ENCODE measurements around the gene ZNF154. TPM values are rescaled to one million over a fixed set of nuclear protein-coding genes. Genes with fewer than 3 reads are reported as not detected.

Gene ZNF154
- total RNA-seq, 1 experiment from 2014 or later = 18.7 TPM

- Histone ChIP-seq H4K20me1 (ENCODE audit: control insufficient read depth, insufficient read depth, insufficient read length) (no peaks in the 10 kb centered on the region), H2BK15ac (ENCODE audit: low read depth, low read length) (no peak overlapping the region), H3K9ac (ENCODE audit: extremely low read depth, insufficient read length, low read length) (no peak overlapping the region), H3K23me2 (ENCODE audit: insufficient read length, low read depth, low read length, poor library complexity, severe bottlenecking) (peaks cover 8% of the 10 kb centered on the region), H3K4me1 (ENCODE audit: insufficient read depth, low read length) (peaks cover 3% of the 10 kb centered on the region; the same call in 1 of the 2 replicates), H2AFZ (ENCODE audit: low read length) (no peak overlapping the region), H3K4ac (ENCODE audit: low read depth, low read length) (no peak overlapping the region), H3K79me2 (ENCODE audit: insufficient read depth, low read length) (no peaks in the 10 kb centered on the region), H3K27me3 (ENCODE audit: insufficient read depth, low read length) (no peaks in the 10 kb centered on the region), H3K27ac (ENCODE audit: insufficient read length, low read depth, low read length) (no peak overlapping the region), H2BK5ac (ENCODE audit: insufficient read length, low read length) (no peak overlapping the region), H2AK5ac (ENCODE audit: insufficient read length, low read length) (no peak overlapping the region), H2BK120ac (ENCODE audit: low read depth, low read length, poor library complexity, severe bottlenecking) (no peak overlapping the region), H3K14ac (ENCODE audit: insufficient read depth, low read length) (no peak overlapping the region), H3K79me1 (ENCODE audit: insufficient read depth, low read depth, low read length, poor library complexity, severe bottlenecking) (no peaks in the 10 kb centered on the region), H3K23ac (ENCODE audit: insufficient read length, low read depth, low read length) (no peak overlapping the region), H3K9me3 (ENCODE audit: control insufficient read depth, low read depth, low read length) (no peaks in the 10 kb centered on the region), H3K56ac (ENCODE audit: insufficient read length, low read depth, low read length) (no peak overlapping the region), H4K5ac (ENCODE audit: insufficient read length, low read depth, low read length) (no peak overlapping the region), H2BK12ac (ENCODE audit: insufficient read length, low read depth, low read length) (no peak overlapping the region), H3K18ac (ENCODE audit: insufficient read length, low read depth, low read length) (no peak overlapping the region), H3K4me2 (ENCODE audit: insufficient read depth, insufficient read length, low read length) (no peak overlapping the region), H4K8ac (replicated peaks; ENCODE audit: insufficient read length, low read depth, low read length) (no peak overlapping the region), H2BK20ac (ENCODE audit: low read depth, low read length, poor library complexity, severe bottlenecking) (no peak overlapping the region), H3T11ph (ENCODE audit: low read length) (no peak overlapping the region), H4K91ac (ENCODE audit: insufficient read length, low read depth, low read length) (no peak overlapping the region)
- no peak overlapping the region for H3K27ac Mint-ChIP-seq
- no peak for DNase-seq
- no peak overlapping the region for H3K4me3 Mint-ChIP-seq
- peaks cover 12 to 13% of the 10 kb centered on the region in 2 experiments for H3K4me1 Mint-ChIP-seq
- WGBS (ENCODE audit: extremely low coverage, insufficient read length, low lambda C conversion rate) = no CpG with 5 or more reads among the region's 1 CpG
- H3K9me3 Mint-ChIP-seq = no peaks in the 10 kb centered on the region
- H3K36me3 Mint-ChIP-seq (ENCODE audit: insufficient read depth in 1 of 3, low read depth in 3 of 3) = no peaks in the 10 kb centered on the region
- H3K27me3 Mint-ChIP-seq (ENCODE audit: low read depth) = peaks cover 43% of the 10 kb centered on the region
- no peak for TF ChIP-seq CTCF (conservative IDR thresholded peaks at IDR 0.05)
Observed at GRCh38 chr19:57667228-57667627, 41.8 kb downstream of the ZNF154 start.
